Chondrocyte (in vitro differentiated cells): ENCODE data around the gene SLC14A1. TPM values are rescaled to one million over a fixed set of nuclear protein-coding genes. Genes with fewer than 3 reads are reported as not detected.

ENCODE experiments used
- DNase-seq: peaks from one replicate; pipeline ENCODE4 v3.0.0; 2021; ENCODE audit warnings: mixed read lengths, low spot score
- H3K27ac Mint-ChIP-seq: one replicate; pipeline ENCODE4 v1.8.0; 2021; ENCODE audit warnings: mild to moderate bottlenecking, moderate library complexity, mixed read lengths; ENCODE audit not compliant: unreplicated experiment
- H3K27me3 Mint-ChIP-seq: 2 replicates; pipeline ENCODE4 v1.8.0; 2021; ENCODE audit warnings: low read depth, mixed read lengths
- H3K36me3 Mint-ChIP-seq: 2 replicates; pipeline ENCODE4 v1.8.0; 2021; ENCODE audit warnings: low read depth, mixed read lengths
- H3K4me1 Mint-ChIP-seq: 2 replicates; pipeline ENCODE4 v1.8.0; 2021; ENCODE audit warnings: low read depth, mild to moderate bottlenecking, mixed read lengths
- H3K4me3 Mint-ChIP-seq: one replicate; pipeline ENCODE4 v1.8.0; 2021; ENCODE audit warnings: mild to moderate bottlenecking, moderate library complexity, mixed read lengths; ENCODE audit not compliant: unreplicated experiment
- H3K9me3 Mint-ChIP-seq: 2 replicates; pipeline ENCODE4 v1.8.0; 2021; ENCODE audit warnings: low read depth, mixed read lengths
- total RNA-seq: library from RNA; stranded (reverse); gene quantifications from 3 replicates; pipeline ENCODE4 v1.2.1, GENCODE V29; 2021
- TF ChIP-seq, protein P1 (sequence below): fragments of 200-600 bp; sonication (generic); IDR thresholded peaks from 2 replicates; pipeline ENCODE4 v1.5.0; 2021; ENCODE audit warnings: antibody characterized with exemption, mild to moderate bottlenecking, moderate library complexity

SLC14A1 gene
- total RNA-seq, 1 donor from 2014 or later = 0.25 TPM

DNA sequence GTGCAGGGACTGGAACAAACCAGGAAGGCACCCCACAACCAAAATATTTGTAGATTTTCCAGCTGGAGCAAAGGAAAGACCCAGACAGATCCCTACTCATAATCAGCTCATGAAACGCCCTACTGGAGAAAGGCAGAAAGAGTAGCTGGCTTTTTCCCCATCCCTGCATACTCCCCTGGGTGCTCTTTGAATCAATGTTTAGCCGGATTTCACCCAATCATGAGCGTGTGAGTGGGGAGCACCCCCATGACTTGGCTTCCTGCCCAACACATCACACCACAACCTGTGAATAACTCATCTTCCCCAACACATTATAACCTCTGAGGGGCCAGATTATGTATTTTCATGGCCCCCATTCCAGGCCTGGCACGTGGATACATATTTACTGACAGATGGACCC is 35.1 kb upstream of the SLC14A1 start:
- TF ChIP-seq, protein P1, sequence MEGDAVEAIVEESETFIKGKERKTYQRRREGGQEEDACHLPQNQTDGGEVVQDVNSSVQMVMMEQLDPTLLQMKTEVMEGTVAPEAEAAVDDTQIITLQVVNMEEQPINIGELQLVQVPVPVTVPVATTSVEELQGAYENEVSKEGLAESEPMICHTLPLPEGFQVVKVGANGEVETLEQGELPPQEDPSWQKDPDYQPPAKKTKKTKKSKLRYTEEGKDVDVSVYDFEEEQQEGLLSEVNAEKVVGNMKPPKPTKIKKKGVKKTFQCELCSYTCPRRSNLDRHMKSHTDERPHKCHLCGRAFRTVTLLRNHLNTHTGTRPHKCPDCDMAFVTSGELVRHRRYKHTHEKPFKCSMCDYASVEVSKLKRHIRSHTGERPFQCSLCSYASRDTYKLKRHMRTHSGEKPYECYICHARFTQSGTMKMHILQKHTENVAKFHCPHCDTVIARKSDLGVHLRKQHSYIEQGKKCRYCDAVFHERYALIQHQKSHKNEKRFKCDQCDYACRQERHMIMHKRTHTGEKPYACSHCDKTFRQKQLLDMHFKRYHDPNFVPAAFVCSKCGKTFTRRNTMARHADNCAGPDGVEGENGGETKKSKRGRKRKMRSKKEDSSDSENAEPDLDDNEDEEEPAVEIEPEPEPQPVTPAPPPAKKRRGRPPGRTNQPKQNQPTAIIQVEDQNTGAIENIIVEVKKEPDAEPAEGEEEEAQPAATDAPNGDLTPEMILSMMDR = no peak
- Mint-ChIP-seq H3K27me3 (peaks cover 3% of the 10 kb centered on the region), H3K4me1 (peaks cover 31% of the 10 kb centered on the region), H3K9me3 (peaks cover 2% of the 10 kb centered on the region), H3K27ac (no peak overlapping the region), H3K4me3 (no peak overlapping the region), H3K36me3 (peaks cover 2% of the 10 kb centered on the region)
- DNase-seq = no peak

DNA sequence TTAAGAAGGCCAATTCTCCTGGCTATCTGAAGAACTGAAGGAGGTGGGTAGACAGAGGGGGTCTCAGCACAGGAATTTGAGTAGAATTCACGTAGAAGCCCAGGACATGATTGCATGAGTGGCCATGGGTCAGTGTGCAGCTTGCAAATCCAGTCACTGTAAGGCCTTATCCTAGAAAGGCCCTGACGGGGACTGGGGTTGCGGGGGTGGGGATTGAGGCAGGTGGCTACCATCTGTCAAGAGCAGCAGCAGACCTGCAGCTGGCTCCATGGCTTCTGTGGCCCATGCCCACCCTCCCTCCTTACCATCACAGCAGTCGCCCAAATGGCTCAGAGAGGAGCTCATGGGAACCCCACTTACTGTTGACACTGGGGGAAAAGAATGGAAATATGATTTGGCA is 34.6 kb upstream of the SLC14A1 start:
- TF ChIP-seq, protein P1 = no peak
- peaks cover 5% of the 10 kb centered on the region for H3K36me3 Mint-ChIP-seq
- no peak overlapping the region for H3K27ac Mint-ChIP-seq
- peaks cover 4% of the 10 kb centered on the region for H3K27me3 Mint-ChIP-seq
- H3K9me3 Mint-ChIP-seq = peaks cover 4% of the 10 kb centered on the region
- DNase-seq = no peak
- peaks cover 28% of the 10 kb centered on the region for H3K4me1 Mint-ChIP-seq
- H3K4me3 Mint-ChIP-seq = no peak overlapping the region

DNA sequence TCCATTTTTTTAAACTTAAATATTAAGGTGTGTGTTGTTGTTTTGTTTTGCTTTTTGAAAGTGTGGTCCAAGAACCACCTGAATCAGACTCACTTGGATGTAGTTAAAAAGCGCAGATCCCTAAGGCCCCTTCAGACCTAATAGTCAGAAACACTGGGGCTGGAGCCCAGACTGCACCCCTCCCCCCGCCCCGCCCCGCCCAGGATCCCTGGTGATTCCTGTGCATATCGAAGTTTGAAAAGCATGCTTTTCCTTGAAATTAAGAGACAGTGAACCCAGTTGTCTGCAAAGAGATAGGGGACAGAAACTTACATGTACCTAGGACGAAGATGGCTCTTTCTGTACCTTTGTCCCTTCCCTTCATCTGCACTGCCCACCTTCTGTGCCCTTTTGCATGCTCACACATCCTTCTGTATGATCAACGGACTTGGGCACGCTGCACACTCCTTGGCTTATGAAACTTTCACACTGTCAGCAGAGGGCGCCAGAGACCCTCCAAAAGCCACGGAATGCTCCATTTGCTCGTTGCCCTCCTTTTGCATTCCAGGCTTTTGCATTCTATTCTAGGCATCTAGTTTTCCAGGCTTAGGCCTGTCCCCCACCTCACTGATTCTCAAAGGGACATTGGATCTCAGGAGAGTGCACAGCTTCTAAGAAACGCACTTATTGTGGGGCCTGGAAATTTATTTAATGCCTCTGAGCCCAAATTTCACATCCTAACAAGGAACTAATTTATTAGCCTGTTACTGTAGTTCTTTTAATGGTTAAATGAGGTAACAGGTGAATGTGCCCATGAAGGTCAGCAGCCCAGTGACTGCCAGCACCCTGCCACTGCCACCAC is 32.8 kb upstream of the SLC14A1 start:
- no peak overlapping the region for H3K27ac Mint-ChIP-seq
- H3K36me3 Mint-ChIP-seq = peaks cover 10% of the 10 kb centered on the region
- peaks cover 4% of the 10 kb centered on the region for H3K27me3 Mint-ChIP-seq
- TF ChIP-seq, protein P1 = peak; percentile 94
- H3K9me3 Mint-ChIP-seq = peaks cover 10% of the 10 kb centered on the region
- H3K4me3 Mint-ChIP-seq = no peak overlapping the region
- DNase-seq = no peak
- H3K4me1 Mint-ChIP-seq = peaks cover 23% of the 10 kb centered on the region

DNA sequence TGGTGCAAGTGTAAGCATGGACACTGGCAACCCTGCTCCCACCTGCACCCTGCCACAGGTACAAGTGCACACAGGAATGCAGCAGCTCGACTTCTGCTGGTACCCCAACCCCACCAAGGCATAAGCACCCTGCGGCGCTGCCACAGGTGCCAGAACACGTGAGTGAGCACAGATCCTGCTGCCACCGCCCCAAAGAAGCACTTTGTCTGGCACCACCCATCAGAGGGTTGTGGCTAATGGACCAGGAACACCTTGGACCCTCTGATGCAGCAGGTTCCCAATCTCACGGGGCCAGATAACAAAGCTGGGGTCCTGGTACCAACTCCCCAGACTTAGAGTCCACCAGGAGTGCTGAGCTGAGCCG is 32.2 kb upstream of the SLC14A1 start:
- Mint-ChIP-seq H3K27me3 (peaks cover 7% of the 10 kb centered on the region), H3K36me3 (peaks cover 10% of the 10 kb centered on the region), H3K27ac (no peak overlapping the region), H3K4me3 (no peak overlapping the region), H3K9me3 (peaks cover 10% of the 10 kb centered on the region), H3K4me1 (peaks cover 23% of the 10 kb centered on the region)
- DNase-seq = no peak
- TF ChIP-seq, protein P1 = no peak

DNA sequence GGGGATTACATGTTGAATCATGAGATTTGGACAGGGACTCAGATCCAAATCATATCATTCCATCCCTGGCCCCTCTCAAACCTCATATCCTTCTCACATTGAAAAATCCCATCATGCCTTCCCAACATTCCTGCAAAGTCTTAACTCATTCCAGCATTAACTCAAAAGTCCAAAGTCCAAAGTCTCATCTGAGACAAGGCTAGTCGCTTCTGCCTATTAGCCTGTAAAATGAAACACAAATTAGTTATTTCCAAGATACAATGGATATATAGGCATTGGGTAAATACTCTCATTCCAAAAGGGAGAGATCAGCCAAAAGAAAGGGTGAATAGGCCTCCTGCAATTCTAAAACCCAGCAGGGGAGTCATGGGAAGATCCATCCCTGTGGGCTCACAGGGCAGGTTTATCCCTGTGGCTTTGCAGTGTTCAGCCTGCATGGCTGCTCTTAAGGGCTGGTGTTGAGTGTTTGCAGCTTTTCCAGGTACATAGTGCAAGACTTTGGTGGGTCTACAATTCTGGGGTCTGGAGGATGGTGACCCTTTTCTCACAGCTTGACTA is 21.2 kb upstream of the SLC14A1 start:
- TF ChIP-seq, protein P1 = no peak
- H3K4me3 Mint-ChIP-seq = no peak overlapping the region
- no peak for DNase-seq
- peaks cover 24% of the 10 kb centered on the region for H3K9me3 Mint-ChIP-seq
- H3K27ac Mint-ChIP-seq = no peak overlapping the region
- peaks cover 8% of the 10 kb centered on the region for H3K36me3 Mint-ChIP-seq
- no peaks in the 10 kb centered on the region for H3K4me1 Mint-ChIP-seq
- no peaks in the 10 kb centered on the region for H3K27me3 Mint-ChIP-seq
